Activated T-helper 17 cell treated with anti-CD3 and anti-CD28 coated beads, Interleukin-2, amount 50 U/mL, for 72 hours (primary cell): ENCODE measurements around the gene ZNF92. TPM values are rescaled to one million over a fixed set of nuclear protein-coding genes. Genes with fewer than 3 reads are reported as not detected.
"Not testable (repeated sequence)": the region's sequence is repeated elsewhere in the genome, so short reads cannot be mapped to it uniquely, and the experiment has no call there.

Experiments
- ATAC-seq: fragments of 150-1000 bp; cut with Tn5 transposase; replicated peaks from 2 replicates; pipeline ENCODE4 v1.10.0; 2021; ENCODE audit warnings: mild to moderate bottlenecking, moderate library complexity
- H3K27ac Mint-ChIP-seq: one replicate; pipeline ENCODE4 v1.8.0; 2022; ENCODE audit warnings: mixed read lengths
- H3K27me3 Mint-ChIP-seq: one replicate; pipeline ENCODE4 v1.8.0; 2022; ENCODE audit warnings: mixed read lengths
- H3K36me3 Mint-ChIP-seq: one replicate; pipeline ENCODE4 v1.8.0; 2022; ENCODE audit warnings: low read depth, mild to moderate bottlenecking, mixed read lengths
- H3K4me1 Mint-ChIP-seq: one replicate; pipeline ENCODE4 v1.8.0; 2022; ENCODE audit warnings: mixed read lengths
- H3K4me3 Mint-ChIP-seq: one replicate; pipeline ENCODE4 v1.8.0; 2022; ENCODE audit warnings: mild to moderate bottlenecking, mixed read lengths
- H3K9me3 Mint-ChIP-seq: one replicate; pipeline ENCODE4 v1.8.0; 2022; ENCODE audit warnings: mixed read lengths
- total RNA-seq, 2 donors: library from RNA; stranded (reverse); gene quantifications; one replicate each; pipeline ENCODE4 v1.2.3, GENCODE V29; 2022

ZNF92 gene
- total RNA-seq: 10 to 100 TPM in 1 of 2 donors, 1 to 10 TPM in 1; 7.5 to 11.1 TPM

DNA sequence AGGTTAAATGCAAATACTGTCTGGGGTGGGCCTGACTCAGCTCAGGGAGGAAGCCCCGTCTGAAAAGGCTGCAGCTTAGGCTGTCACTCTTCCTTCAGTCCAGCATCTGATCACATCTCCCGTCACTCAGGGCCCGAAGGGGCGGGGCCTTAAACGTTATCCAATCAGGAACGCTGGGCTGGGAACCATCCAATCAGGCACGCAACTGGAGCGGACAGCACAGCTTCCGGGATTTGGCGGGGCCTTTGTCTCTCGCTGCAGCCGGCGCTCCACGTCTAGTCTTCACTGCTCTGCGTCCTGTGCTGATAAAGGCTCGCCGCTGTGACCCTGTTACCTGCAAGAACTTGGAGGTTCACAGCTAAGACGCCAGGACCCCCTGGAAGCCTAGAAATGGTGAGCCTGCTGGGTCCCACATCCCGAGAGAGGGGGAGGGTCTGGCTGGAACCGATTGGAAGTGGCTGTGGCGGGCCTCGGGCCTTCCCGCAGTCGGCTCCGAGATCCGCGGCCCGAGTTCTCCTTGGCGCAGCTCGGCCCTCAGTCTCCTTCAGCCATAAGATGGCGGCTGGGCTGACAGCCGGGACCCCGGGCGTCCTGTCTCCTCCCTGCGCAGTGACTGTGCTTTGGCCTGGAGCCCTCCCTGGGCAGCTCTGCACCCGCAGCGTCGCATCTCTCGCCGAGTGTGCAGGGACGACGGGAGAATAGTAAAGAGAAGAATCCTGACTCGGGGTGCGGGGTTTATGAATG lies at the start of gene ZNF92:
Gene ZNF92, plus strand, starts transcription at position 248 of the 744 bp plus-strand sequence. Its CDS starts 143 bp downstream, at position 391.
- peak within 1 kb of the TSS; percentile 93 for H3K27ac Mint-ChIP-seq
- H3K9me3 Mint-ChIP-seq: no peaks in the 10 kb centered on the region
- H3K27me3 Mint-ChIP-seq: no peaks in the 10 kb centered on the region
- peaks cover 37% of the 10 kb centered on the region for H3K36me3 Mint-ChIP-seq
- peak; percentile 99 for ATAC-seq
- H3K4me3 Mint-ChIP-seq: peak within 1 kb of the TSS; percentile 92
- H3K4me1 Mint-ChIP-seq: peaks cover 12% of the 10 kb centered on the region

DNA sequence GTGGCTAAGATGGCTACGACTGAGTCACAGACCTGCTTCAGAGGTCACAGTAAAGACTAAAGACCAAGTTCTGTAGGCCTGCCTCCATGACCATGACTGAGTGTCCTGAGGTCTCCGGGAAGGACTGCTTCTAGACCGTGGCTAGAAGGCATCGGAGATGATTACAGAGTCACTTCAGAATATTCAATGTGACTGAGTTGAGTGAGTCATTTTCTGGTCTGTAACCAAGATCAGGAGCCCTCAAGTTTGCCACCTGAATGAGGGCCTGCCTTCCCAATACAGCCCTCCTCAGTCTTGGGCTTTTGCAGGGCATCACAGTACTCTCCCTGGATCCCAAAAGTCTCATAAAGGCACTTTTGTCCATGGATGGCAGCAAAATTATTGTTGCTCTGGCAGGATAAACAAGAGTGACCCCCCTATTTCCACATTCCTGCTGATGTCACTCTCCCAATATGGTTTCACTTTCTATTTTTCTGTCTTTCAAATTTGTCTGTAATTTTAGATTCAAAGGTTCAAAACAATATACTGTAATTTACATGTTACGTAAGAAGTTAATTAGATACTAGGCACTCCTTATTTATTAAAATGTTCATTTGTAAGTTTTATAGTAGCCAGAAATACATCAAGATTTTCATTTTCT lies 47.7 kb upstream of the ZNF92 start:
- Mint-ChIP-seq H3K36me3 (no peaks in the 10 kb centered on the region), H3K4me1 (no peaks in the 10 kb centered on the region), H3K9me3 (no peaks in the 10 kb centered on the region), H3K4me3 (no peak overlapping the region), H3K27ac (no peak overlapping the region), H3K27me3 (no peaks in the 10 kb centered on the region)
- ATAC-seq: peak; percentile 71

DNA sequence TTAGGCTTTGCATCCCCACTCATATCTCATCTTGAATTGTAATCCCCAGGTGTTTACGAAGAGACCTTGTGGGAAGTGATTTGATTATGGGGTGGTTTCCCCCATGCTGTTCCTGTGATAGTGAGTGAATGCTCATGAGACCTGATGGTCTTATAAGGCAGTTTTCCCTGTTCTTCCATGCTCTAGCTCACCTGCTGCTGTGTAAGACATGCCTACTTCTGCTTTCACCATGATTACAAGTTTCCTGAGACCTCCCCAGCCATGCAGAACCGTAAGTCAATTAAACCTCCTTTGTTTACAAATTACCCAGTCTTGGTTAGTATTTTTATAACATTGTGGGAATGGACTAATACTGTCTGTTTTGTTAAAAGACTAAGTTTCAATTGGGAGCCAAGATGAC lies 35.3 kb upstream of the ZNF92 start:
- H3K27me3 Mint-ChIP-seq: no peaks in the 10 kb centered on the region
- H3K9me3 Mint-ChIP-seq: no peaks in the 10 kb centered on the region
- no peaks in the 10 kb centered on the region for H3K4me1 Mint-ChIP-seq
- H3K27ac Mint-ChIP-seq: no peak overlapping the region
- H3K36me3 Mint-ChIP-seq: no peaks in the 10 kb centered on the region
- no peak overlapping the region for H3K4me3 Mint-ChIP-seq
- no peak for ATAC-seq

DNA sequence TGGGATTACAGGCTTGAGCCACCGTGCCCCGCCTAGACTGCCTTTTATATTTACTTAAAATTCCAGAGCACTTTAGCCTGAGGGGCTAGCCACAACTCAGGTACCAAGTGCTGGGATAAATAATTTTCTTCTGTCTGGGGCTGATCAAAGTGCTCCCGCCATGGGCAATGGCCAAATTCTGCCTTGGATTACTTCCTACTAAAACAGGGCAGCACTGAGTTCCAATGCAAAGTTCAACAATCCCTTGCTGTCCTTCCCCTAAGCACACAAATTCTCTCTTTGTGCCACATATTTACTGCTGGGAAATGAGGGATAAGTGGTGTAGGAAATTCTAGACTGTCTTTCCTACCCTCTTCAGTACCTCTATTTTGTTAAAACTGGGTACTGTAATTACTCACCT lies 34.4 kb upstream of the ZNF92 start:
- H3K27ac Mint-ChIP-seq: no peak overlapping the region
- ATAC-seq: no peak
- H3K4me3 Mint-ChIP-seq: no peak overlapping the region
- no peaks in the 10 kb centered on the region for H3K36me3 Mint-ChIP-seq
- H3K9me3 Mint-ChIP-seq: no peaks in the 10 kb centered on the region
- H3K4me1 Mint-ChIP-seq: no peaks in the 10 kb centered on the region
- H3K27me3 Mint-ChIP-seq: no peaks in the 10 kb centered on the region

DNA sequence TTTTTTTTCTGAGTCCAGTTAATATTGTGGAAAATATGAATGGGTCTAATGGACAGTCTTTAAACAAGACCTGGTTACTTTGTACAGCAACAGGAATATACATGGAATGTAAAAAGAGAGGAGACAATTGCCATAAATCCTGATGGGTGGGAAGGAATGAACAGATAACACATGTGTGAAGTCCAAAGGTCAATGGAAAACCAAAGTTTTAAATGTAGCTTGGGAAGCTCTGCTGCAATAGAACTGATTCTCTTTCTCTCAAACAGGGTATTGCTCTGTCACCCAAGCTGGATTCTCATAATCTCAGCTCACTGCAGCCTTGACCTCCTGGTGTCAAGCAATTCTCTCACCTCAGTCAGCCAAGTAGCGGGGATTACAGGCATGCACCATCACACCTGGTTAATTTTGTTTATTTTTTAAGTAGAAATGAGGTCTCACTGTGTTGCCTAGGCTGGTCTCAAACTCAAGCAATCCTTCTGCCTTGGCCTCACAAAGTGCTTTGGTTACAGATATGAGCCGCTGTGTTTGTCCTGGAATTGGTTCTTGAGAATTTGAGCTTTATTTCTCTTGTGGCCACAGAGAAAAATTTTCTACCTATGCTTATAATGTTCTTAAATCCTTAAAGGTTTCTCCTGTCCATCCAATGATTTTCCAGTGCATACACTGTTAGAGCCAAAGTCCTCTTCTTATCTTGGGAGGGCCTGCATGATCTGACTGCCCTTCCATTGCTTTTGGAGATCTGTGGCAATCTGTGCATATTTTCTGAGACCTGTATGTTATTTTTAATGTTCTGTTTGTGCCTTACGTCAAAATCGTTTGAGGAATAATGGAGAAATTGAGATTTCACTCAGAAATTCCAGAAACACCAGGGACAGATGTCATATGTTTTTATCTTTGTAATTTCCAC lies 30.7 kb upstream of the ZNF92 start:
- H3K4me3 Mint-ChIP-seq: no peak overlapping the region
- H3K4me1 Mint-ChIP-seq: no peaks in the 10 kb centered on the region
- no peak overlapping the region for H3K27ac Mint-ChIP-seq
- ATAC-seq: no peak
- H3K36me3 Mint-ChIP-seq: no peaks in the 10 kb centered on the region
- peaks cover 5% of the 10 kb centered on the region for H3K27me3 Mint-ChIP-seq
- no peaks in the 10 kb centered on the region for H3K9me3 Mint-ChIP-seq

DNA sequence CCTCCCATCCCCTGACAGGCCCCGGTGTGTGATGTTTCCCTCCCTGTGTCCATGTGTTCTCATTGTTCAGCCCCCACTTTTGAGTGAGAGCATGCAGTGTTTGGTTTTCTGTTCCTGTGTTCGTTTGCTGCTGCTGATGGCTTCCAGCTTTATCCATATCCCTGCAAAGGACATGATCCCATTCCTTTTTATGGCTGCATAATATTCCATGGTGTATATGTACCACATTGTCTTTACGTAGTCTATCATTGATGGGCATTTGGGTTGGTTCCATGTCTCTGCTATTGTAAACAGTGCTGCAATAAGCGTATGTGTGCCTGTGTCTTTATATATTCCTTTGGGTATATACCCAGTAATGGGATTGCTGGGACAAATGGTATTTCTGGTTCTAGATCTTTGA lies 29.1 kb upstream of the ZNF92 start:
- H3K4me1 Mint-ChIP-seq, H3K36me3 Mint-ChIP-seq, H3K27me3 Mint-ChIP-seq, H3K4me3 Mint-ChIP-seq, H3K9me3 Mint-ChIP-seq, ATAC-seq, H3K27ac Mint-ChIP-seq: not testable (repeated sequence)

DNA sequence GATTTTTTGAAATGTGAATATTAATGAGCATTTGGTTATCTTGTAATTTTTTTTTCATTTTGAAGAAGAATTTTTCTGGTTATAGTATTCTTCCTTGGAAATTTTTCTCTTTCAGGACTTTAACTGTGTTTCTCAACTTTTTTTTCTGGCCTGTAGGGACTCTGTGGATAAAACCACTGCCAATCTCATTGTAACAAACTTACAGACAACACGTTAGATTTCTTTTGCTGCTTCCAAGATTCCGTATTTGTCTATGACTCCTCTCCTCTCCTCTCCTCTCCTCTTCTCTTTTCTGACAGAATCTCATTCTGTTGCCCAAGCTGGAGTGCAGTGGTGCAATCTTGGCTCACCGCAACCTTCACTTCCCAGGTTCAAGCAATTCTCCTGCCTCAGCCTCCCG lies 19.4 kb upstream of the ZNF92 start:
- Mint-ChIP-seq H3K4me3 (no peak overlapping the region), H3K9me3 (no peaks in the 10 kb centered on the region), H3K27ac (no peak overlapping the region), H3K36me3 (no peaks in the 10 kb centered on the region), H3K27me3 (peaks cover 9% of the 10 kb centered on the region), H3K4me1 (no peaks in the 10 kb centered on the region)
- no peak for ATAC-seq

DNA sequence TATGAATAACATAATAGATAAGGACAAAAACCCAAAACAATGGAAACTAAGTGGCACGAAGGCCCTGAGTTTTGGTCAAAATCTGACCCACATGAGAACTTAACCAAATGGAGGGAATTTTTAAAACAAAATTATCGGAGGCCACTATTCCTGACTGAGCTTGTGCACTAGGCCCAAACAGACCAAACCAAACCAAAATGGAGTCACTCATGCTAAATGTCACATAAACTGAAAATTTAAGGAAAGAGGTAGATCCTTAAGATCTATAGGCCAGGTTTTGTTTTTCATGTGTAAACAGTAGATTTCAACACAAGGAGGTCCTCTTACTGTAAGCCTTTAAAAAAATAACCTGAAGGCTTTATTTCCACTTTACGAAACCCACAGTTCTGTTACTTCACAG lies 3.8 kb upstream of the ZNF92 start:
- ATAC-seq: no peak
- Mint-ChIP-seq H3K36me3 (peaks cover 1% of the 10 kb centered on the region), H3K4me3 (no peak overlapping the region), H3K27me3 (no peaks in the 10 kb centered on the region), H3K27ac (no peak overlapping the region), H3K9me3 (no peaks in the 10 kb centered on the region), H3K4me1 (peaks cover under 1% of the 10 kb centered on the region)

DNA sequence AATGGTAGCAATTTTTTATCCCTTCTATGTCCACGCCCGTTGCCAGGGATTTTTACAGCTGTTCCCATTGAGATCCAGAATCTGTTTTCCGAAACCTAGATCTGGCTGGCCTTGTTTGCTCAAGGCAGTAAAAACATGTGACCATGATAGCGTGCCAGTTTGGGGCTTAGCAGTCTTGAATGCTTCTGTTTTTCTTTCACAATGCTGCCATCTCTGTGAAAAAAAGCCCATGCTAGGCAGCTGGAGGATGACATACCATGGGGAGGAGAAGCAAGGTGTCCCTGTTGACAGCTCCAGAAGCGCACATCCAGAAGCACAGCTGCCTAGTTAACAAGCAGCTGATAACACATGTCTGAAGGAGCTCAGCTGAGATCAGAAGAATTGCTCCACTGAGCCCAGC lies 2.2 kb upstream of the ZNF92 start:
- Mint-ChIP-seq H3K27me3 (no peaks in the 10 kb centered on the region), H3K27ac (no peak overlapping the region), H3K4me1 (peaks cover 8% of the 10 kb centered on the region)

DNA sequence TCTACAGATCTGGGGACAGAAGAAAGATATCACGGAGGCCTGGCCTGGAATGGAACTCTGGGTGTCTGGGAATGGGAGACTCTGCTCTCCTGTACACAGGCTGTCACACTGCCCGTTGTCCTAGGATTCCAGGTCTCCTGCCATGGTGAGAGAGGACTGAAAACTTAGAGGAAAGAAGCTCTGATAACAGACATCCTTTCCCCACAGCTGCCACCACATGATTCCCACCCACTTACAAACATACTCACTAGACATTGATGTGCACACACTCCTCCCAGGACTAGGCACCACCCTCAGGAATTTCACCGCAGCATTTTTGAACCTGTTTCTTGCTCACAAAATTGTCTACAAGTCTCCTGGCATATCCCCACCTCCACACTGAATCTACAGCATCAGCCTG lies 5.7 kb downstream of the ZNF92 start:
- no peak overlapping the region for H3K4me3 Mint-ChIP-seq

More for the DNA sequence above, 2.2 kb upstream of the ZNF92 start:
- Mint-ChIP-seq H3K4me3 (no peak overlapping the region), H3K9me3 (no peaks in the 10 kb centered on the region), H3K36me3 (peaks cover 15% of the 10 kb centered on the region)
- no peak for ATAC-seq

DNA sequence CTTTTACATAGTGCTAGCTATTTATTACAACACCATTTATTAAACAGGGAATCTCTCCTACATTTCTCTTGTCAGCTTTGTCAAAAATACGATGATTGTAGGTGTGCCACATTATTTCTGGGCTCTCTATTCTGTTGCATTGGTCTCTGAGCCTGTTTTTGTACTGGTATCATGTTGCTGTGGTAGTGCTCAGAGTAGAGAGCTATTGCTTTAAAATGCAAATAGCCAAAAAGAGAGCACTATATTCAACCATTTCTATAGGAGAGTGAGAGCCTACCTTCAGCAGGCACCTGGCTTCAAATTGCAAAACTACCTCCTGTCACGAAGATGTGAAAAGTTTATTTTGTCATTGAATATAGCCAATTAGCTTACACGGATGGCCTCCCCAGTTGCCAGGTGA lies 8.1 kb downstream of the ZNF92 start:
- no peak overlapping the region for H3K4me3 Mint-ChIP-seq
- no peak overlapping the region for H3K27ac Mint-ChIP-seq
- peaks cover 48% of the 10 kb centered on the region for H3K36me3 Mint-ChIP-seq
- H3K4me1 Mint-ChIP-seq: peaks cover 16% of the 10 kb centered on the region
- no peaks in the 10 kb centered on the region for H3K9me3 Mint-ChIP-seq
- no peak for ATAC-seq
- no peaks in the 10 kb centered on the region for H3K27me3 Mint-ChIP-seq

More for the DNA sequence above, 5.7 kb downstream of the ZNF92 start:
- peaks cover 66% of the 10 kb centered on the region for H3K36me3 Mint-ChIP-seq
- no peaks in the 10 kb centered on the region for H3K27me3 Mint-ChIP-seq
- ATAC-seq: no peak
- no peak overlapping the region for H3K27ac Mint-ChIP-seq
- no peaks in the 10 kb centered on the region for H3K9me3 Mint-ChIP-seq
- peaks cover 24% of the 10 kb centered on the region for H3K4me1 Mint-ChIP-seq

DNA sequence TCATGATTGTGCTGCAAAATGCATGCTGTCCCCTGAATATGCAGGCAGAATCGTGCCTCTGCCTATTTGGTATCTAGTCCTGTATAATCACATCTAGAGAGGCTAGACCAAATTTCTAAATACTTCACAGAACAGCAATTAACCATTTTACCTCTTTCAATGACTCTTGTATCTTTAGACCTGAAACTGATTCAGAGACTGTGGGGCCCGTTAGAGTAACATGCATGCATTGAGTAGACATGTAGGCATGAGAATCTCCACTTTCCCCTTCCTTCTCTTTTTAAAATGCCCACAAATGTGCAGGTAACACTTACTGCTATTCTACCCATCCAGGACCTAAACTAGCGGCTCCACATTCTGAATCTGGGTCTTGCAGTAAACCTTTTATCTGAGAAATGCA lies 8.8 kb downstream of the ZNF92 start:
- Mint-ChIP-seq H3K9me3 (no peaks in the 10 kb centered on the region), H3K4me3 (no peak overlapping the region), H3K4me1 (peaks cover 16% of the 10 kb centered on the region), H3K36me3 (peaks cover 47% of the 10 kb centered on the region), H3K27ac (peak overlapping the region; percentile 11), H3K27me3 (no peaks in the 10 kb centered on the region)
- no peak for ATAC-seq

DNA sequence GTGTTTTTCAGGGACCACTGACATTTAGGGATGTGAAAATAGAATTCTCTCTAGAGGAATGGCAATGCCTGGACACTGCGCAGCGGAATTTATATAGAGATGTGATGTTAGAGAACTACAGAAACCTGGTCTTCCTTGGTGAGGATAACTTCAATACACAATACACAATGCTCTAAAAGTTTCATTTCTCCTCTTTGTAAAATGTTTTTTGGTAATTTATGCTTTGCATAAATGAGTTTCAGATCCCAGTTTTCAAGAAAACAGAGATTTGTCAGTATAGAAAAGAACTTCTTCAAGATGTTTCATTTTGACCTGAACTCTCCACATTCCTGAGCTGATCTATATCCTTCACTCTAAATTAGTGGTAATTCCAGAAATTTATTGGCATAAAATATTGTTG lies 14.2 kb downstream of the ZNF92 start:
- Mint-ChIP-seq H3K36me3 (peaks cover 59% of the 10 kb centered on the region), H3K4me1 (no peaks in the 10 kb centered on the region), H3K27me3 (no peaks in the 10 kb centered on the region), H3K9me3 (no peaks in the 10 kb centered on the region), H3K27ac (no peak overlapping the region), H3K4me3 (no peak overlapping the region)
- ATAC-seq: no peak

DNA sequence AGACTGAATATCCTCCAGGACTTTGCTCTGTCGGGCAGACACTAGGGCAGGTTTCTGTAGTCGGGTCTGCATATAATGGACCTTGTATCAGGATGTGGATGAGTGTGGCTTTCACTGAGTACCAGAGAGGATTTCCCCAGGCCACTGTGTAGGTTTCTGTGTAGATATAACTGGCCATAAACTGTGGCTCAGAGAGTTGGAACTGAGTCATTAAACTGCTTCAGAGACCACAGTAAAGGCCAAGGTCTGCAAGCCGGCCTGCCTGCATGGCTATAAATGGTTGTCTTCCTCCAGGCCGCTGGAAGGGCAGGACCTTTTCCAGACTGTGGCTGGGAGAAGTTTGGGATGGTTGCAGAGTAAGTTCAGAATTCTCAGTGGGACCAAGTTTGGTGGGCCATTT lies 16.9 kb downstream of the ZNF92 start:
- Mint-ChIP-seq H3K4me1 (peaks cover 6% of the 10 kb centered on the region), H3K4me3 (no peak overlapping the region), H3K9me3 (no peaks in the 10 kb centered on the region), H3K27ac (no peak overlapping the region), H3K36me3 (peaks cover 84% of the 10 kb centered on the region), H3K27me3 (no peaks in the 10 kb centered on the region)
- peak; percentile 81 for ATAC-seq
